Brain pericyte (primary cell): ENCODE measurements around the gene ZFPM1.
A peak's percentile ranks its signal among the peaks of the same experiment; 100 is the strongest.

Experiments
- DNase-seq: peaks from one replicate; pipeline ENCODE4 v3.0.0-alpha.2; 2012; ENCODE audit warnings: low read depth, low spot score

The ZFPM1 gene

DNA sequence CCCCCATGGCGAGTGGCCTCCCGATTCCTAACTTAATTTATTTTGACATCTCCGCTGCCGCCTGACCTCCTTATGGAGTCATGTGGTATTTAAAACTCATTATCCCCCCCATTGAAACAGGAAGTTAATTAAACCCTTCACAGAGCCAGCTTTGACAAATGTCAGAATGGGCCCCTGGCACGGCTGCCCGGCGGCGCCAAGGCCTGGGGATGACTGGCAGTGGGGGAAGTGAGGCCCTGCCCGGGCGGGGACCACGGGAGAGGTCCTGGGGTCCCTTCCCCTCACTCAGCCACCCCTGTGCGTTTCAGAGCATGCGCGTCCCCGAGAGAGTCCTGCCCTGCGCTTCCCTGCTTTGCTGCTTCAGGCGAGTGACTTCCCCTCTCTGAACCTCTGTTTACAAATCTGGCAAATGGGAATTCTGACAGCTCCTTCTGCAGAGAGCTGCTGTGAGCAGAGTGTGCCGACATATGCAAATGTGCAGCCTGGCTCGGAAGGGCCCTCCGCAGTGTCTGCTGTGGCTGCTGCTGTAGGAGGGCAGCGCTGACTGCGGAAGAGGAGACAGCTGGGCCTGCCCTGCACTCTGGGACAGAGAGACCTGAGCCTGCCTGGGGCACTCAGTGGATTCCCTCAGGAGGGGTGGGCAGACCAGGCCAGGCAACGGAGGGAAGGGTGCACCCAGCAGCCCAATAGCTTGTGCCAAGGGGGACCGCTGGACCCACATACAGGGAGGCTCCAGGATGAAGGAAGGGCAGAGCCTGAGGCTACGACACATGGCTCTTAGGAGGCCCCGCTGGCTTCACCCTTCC lies 4.4 kb upstream of the ZFPM1 start:
- no peak for DNase-seq

DNA sequence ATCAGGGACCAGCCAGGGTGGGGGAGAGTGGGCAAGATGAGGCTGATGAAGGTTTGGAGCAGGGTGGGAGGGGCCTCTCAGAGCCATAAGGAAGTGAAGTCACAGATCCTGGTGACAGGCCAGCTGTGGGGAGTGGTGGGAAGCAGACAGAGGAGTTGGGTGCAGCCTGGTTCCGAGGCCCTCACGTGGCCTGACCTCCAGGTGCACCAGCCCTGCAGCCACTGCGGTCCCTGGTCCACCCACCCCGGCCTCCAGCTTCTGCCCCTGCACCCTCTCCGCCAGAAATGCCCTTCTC lies 3.9 kb upstream of the ZFPM1 start:
- DNase-seq = no peak

DNA sequence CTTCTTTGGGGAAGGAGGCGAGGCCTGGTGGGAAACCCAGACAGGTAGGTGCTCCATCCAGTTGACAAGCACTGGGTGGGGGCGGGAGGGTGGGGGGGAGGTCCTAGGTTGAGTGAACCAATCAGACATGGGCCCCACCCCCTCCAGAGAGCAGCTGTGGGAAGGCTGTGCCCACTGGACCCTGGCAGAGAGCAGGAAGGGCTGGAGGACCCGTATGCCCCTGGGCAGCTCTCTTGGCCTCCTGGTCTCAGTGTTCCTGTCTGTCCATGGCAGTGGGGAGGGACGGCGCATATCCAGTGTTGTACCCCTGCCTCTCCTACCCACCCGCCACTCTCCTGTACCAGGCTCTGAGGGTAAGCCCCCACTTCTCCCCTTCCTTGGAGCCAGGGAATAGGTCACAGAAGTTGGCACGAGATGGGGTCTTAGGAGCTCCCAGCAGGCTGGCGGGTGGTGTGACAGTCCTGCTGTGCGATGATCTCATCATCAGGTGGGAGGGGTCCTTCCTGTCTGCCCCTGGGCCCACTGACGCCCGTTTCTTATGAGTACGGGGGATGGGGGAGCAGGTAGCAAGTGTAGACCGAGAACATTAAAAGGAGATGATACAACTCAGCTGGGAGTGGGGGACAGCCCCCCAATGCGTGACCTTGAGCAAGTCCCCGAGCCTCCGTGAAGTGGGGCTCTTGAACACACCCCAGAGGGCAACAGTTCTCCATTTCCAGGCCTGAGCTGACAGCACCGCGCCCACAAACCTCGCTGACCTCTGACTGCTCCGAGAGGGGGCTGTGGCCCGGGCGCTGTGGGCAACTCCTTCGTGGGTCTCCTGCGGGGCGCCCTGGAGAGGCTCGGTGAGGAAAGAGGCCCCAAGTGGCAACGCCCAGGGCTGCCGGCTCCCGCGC lies 1.2 kb upstream of the ZFPM1 start:
- DNase-seq = no peak

DNA sequence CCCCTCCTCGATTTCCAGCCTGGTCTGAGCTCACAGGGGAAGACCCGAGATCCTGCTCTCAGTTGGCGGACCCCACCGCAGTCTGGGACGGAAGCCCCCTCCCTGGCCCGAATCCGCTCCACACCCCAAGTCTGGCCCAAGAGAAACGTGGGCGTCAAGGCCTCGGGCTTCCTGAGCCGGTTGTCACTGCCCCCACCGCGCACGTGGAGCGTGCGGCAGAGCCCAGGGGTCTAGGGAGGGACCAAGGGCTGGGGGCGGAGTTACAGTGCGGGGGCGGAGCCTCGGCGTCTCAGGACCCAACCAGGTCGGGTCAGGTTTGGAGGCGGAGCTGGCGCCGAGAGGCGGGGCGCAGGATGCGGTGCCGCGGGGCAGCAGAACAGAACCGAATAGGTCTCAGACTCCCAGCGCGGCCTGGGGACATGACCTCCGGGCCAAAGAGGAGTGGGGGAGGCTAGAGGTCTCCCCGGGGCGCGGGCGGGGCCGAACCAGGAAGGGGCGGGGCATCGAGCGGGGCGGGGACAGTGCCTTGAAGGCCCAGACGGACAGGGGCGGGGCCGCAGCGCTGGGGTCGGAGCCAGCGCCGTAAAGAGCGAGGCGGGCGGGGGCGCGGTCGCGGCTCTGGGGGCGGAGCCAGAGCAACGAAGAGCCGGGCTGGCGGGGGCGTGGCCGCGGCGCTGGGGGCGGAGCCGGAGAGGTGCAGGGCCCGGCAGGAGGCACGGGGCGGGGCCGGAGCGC lies 431 bp upstream of the ZFPM1 start:
- DNase-seq = peak; percentile 70

DNA sequence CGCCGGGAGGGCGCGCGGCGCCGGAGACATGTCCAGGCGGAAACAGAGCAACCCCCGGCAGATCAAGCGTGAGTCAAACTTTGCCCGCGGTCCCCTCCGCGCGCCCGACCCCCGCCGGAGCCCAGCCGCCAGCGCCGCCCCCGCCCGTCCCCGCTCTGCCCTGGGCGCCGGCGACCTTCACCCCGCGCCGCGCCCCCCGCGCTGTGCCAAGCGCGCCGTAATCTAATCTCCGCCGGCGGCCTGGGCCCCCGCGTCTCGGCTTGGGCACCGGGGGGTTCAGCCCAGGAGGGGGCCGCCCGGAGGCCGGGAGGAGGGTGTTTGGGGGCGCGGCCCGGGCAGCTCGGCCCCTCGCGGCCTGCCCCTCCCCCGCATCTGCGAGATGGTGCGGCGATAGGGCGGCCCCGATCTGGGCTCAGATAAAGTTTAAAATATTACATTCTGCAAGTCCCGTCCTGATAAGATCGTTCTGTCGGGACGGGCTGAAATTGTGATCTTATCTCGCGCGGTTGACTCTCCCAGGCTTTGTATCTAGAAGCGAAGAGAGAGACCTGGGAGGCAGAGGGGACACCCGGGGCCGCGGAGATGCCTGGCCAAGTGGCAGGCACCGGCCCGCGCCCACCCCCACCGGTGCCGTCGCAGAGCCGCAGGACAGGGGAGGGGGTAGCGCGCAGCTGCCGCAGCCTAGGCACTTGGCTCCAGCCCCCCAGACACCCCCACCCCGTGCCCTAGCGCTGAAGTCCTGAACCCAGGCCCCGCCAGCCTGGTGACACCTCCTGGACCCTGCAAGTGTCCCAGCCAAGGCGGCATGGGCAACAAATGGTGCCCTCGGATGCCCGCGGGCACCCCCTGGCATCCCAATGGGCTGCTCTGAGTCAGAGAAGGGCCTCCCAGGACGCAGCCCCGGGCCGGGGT lies 787 bp downstream of the ZFPM1 start:
- no peak for DNase-seq

DNA sequence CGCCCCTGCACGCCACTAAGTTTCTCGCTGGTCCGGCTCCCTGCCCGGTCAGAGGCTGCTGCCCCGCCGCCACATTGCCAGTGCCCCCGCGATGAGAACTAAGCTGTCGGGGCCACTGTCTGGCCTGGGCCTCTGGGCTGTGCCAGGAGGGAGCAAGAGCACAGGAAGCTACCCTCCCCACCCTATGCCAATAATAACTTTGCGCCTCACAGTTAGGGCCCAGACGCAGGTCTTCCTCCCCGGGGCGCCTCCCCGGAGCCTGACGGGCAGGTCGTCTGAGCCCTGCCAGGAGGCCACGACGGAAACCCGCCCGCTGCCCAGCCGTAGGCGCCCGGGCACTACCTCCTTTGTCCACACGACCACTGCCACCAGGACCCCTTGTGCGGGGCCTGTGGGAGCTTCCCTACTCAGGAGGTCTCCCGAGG lies 1.5 kb downstream of the ZFPM1 start:
- DNase-seq = no peak

DNA sequence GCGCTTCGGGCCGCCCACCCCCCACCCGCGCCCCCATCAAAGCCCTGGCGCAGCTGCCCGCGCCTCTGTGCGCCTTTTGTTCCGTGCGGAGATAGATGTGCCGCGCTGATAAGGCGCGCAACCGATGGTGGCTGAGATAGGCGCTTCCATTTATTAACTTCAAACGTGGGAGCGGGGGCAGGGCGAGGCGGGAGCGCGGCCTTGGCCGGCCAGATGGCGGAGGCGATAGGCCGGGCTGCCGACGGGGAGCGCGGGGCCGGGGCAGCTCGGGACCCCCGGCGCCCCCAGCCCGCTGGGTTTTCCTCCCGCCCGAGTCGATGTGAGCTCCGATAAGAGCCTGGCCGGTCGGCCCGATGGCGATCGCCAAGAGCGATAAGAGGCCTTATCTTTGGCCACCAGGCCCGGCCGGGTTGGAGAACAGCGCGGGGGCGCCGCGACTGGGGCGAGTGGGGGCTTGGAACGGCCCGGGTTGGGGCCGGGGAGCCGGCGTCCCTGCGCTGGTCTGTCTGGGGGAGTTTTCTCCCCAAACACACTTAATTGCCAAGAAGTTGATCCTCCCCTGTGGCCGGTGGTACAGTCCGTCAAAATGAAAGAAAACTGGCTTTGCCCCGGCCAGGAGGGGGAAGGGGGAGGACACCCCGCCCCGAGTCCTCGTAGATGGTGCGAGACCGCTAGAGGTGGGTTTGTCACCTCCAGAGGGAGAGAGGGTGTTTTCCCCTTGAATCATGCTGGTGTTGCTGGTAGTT lies 2.7 kb downstream of the ZFPM1 start:
- DNase-seq = no peak

DNA sequence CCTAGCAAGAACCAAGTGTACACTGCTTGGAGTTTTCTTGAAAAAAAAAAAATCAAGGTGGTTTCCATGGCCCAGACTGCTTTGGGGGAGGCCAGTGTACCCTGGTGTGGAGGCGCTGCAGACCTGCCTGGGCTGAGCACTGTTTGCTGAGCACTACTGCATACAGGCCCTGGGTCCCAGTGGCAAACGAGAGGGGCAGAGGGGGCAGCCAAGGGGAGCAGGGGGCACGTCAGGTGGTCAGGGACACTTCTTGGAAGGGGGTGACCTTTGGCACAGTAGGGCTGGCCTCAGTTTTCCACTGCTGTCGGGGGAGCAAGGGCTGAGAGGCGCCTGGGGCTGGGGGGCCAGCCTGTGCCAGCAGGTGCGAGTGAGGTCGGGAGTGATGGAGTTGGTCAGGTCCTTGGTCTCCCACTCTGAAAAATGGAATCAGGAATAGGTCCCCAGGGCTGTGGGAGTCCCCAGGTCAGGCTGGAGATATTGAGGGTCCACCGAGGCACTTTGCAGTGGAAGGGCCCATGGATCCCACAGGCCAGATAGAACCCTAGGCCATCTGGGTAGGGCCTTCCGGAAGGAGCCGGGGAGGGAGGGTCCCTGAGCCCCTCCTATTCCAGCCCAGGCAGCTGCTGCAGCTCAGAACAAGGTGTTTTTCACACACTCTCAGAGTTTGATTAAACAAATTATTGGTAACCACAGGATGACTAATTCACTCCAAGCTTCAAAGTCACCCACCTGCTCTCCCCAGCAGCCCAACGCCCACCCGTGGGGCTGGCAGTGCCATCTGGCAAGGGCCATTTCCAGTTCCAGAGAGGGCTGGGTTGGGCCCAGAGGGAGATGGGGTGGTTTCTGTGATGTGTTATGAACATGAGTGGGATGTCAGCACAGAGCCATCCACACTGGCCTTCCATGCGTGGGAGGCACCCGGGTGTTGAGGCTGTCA lies 3.5 kb downstream of the ZFPM1 start:
- no peak for DNase-seq

DNA sequence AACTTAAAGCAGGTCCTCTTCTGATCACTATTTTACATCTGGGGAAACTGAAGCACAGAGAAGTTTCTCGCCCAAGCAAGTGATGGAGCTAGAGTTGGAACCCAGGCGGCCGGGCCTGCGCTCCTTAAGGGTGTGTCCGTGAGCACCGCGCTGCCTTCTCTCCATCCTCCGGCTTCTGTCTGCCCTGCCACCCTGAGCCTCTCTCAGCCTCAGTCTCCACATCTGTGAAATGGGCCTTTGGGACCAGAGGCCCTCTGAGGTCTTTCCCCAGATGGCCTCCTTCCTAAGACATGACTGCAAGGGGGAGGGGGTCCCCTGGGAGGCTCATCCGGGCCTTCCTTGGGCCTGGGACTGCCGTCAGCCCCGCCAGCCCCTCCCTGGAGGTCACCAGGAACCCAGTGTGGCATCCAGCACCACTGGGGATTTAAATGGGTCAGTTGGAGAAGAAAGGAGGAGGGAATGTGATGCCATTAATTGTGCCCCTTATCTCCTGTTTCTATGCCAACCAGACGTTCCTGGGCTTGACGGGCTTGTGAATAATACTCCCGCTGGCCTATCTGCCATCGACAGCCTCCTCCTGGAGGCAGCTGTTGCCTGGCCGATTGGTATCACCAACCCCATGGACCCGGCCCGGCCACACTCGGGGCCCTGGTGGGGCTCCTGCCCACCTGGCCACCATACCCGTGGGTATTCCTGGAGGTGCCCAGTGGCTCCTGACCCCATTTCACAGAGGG lies 5.1 kb downstream of the ZFPM1 start:
- DNase-seq = no peak

DNA sequence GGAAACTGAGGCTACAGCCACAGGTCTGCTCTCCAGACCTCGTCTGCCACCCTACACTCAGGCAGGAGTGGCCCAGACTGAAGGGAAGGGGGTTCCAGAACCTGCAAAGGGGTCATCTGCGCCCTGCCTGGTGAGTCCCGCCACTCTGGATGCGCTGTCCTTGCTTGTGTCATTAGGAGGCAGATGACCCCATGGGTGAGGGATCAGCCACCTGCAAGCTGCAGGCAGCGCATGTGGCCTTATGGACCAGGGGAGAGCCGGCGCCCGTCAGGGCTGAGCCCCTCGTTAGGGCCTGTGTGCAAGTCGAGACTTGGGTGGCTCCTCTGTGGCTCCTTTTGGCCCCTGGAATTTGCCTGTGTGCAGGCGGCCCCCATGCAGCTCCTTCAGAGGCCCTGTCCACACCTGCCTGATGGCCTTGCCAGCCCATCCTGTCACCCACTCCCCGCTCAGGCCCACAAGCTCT lies 5.7 kb downstream of the ZFPM1 start:
- DNase-seq = no peak

DNA sequence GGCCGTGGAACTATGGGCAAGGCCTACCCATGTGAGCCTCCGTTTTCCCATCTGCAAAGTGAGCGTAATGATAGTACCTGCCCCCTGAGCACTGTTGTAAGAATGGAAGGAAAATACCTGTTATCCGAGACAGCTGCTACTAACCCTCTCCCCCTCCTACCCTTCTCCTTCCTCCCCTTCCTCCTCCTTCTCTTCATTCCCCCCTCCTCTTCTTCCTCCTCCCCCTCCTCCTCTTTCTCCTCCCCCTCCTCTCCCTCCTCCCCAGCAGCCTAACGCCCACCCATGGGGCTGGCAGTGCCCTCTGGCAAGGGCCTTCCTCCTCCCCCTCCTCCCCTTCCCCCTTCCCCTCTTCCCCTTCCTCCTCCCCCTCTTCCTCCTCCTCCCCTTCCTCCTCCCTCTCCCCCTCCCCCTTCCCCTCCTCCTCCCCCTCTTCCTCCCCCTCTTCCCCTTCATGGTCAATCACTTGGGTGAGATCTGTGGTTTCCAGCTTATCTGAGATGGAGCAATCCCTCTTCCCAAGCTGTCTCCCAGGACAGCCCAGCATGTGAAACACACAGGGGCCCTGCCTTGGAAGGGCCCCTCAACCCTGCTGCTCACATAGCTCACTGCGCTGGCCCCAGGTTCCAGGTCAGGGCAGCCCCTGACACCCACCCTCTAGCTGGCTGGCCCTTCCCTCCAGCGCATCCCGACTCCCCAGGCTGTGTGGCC lies 6.4 kb downstream of the ZFPM1 start:
- DNase-seq = no peak

DNA sequence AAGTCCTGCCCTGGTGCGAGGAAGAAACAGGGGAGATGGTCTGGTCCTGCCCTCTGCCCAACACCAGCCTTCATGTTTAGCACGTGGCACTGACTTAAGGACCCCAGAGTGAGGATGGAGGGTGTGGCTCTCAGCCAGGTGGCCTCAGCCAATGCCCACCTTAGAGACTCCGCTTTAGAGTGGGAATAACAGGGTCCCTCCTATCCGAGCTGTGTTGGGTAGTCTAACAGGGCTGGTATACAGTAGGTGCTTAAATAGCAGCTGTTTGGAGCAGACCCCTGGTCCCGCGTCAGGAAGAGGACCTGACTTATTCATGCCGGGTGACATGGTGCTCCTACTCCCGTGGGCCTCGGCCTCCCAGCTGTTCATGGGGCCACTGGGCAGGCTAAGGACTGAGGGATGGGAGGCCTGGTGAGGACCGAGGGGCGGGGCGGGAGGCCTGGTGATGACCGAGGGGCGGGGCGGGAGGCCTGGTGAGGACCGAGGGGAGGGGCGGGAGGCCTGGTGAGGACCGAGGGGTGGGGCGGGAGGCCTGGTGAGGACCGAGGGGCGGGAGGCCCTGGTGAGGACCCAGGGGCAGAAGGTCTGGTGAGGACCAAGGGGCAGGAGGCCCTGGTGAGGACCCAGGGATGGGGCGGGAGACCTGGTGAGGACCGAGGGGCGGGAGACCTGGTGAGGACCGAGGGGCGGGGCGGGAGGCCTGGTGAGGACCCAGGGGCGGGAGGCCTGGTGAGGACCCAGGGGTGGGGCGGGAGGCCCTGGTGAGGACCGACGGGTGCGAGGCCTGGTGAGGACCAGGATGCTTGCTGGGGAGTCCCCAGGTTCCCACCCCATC lies 7.6 kb downstream of the ZFPM1 start:
- no peak for DNase-seq

DNA sequence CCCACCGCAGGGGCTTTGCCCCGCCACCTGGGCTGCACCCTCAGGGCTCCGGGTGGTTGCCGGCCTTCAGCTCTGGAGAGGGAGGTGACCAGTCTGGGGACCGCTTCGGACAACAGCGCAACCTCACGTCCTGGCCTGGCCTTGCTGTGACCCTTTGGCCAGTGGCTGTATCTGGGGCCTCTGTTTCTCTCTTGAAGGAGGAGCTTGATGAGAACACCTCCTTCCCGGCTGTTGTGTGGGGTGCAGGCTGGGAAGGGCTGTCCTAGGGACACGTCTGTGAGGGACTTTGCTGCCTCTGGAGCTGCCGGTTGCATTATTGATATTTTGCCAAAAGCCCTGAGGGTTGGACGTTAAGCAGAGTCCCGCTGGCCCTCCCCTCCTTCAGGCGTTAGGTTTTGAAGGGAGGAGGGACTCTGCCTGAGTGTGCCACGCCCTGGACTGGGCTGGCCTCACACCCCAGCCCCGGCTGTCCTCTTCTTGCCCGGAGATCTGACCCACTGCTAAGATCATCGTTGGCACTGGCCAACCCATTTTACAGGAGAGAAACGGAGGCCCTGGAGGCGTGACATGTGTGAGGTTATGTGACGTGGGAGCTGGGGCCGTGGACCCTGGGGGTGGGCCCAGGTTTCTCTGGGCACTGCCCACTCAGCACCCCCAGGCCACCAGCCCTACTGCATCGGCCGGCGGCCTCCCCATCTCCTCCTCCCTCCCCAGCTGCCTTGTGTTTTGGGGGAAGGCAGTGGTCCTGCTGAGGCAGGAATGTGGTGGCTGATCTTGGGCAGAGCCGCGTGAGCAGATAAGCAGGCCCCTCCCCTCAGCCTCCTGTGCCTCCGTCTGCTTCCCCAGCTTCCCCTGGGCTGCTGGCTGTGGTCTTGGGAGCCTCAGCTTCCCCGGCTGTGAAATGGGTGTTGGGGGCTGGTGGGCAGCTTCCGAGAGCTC lies 8.5 kb downstream of the ZFPM1 start:
- DNase-seq = no peak

DNA sequence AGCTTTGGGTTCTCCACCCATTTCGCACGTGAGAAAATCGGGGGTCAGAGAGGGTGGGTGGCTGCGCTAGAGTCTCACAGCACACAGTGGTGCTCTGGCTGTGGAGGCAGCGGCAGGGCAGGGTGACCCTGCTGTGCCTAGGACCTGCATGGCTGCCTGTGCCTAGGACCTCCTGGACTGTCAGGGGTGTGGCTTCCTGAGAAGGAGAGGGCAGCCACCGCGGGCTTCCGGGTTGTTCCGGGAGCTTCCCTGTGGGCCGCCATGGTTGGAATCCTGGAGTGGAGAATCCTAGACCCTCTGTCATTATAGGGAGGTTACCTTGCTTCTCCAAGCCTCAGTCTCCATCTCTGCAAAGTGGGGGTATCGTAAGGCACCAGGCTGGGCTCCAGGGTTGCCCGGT lies 9.3 kb downstream of the ZFPM1 start:
- DNase-seq = no peak

DNA sequence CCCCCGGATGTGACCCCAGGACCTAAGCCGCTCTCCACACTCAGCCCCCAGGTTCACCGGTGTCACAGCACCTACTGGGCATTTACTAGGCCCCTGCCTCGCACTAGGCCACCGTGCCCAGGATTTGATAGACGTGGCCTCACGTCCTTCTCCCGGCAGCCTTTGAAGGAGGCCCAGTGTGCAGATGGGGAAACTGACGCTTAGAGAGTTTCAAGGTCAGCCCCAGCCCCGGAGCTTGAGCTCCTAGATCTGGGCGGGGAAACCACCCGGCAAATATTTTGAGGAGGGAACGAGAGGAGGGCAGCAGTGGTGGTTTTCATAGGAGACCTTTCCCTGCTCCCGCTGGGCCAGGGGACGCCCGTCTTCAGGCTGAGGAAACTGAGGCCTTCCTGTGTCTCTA lies 10.3 kb downstream of the ZFPM1 start:
- DNase-seq = no peak
